Vagina (tissue), 2 donors: ENCODE measurements around the gene ATP6V0A1. TPM values are rescaled to one million over a fixed set of nuclear protein-coding genes. Genes with fewer than 3 reads are reported as not detected.

Source experiments
- DNase-seq, 2 donors: peaks; one replicate each; pipeline ENCODE4 v3.0.0-alpha.2; 2017; ENCODE audit errors: extremely low spot score in 2 of 2
- H3K27ac ChIP-seq: fragments of 200-600 bp; sonication (generic); one replicate; pipeline ENCODE4 v1.5.1; 2019
- H3K27me3 ChIP-seq: fragments of 200-600 bp; sonication (generic); one replicate; pipeline ENCODE4 v1.5.1; 2019
- H3K36me3 ChIP-seq, 2 donors: fragments of 200-600 bp; sonication (generic); one replicate each; pipeline ENCODE4 v1.5.1; 2017 to 2019
- H3K4me1 ChIP-seq: fragments of 200-600 bp; sonication (generic); one replicate; pipeline ENCODE4 v1.5.1; 2019
- H3K4me3 ChIP-seq, 2 donors: fragments of 200-600 bp; sonication (generic); 1 replicate in 1 of 2; 2 replicates in 1 of 2; pipeline ENCODE4 v1.5.1; 2016 to 2019
- H3K9me3 ChIP-seq: fragments of 200-600 bp; sonication (generic); one replicate; pipeline ENCODE4 v1.5.1; 2019
- POLR2A ChIP-seq, 2 donors: fragments of 450-650 bp; IDR thresholded peaks; one replicate each; pipeline ENCODE4 v1.6.1; 2017; ENCODE audit warnings: antibody characterized with exemption in 2 of 2, mild to moderate bottlenecking in 2 of 2, moderate library complexity in 2 of 2
- POLR2AphosphoS5 ChIP-seq, 2 donors: sonication (generic); formaldehyde crosslinking; IDR thresholded peaks; one replicate each; pipeline ENCODE4 v1.9.0; 2017; ENCODE audit warnings: antibody characterized with exemption in 2 of 2, mild to moderate bottlenecking in 2 of 2, low read depth in 1 of 2; ENCODE audit not compliant: insufficient read depth in 1 of 2
- intact Hi-C: fragments of 100-400 bp; cut with DNase I; formaldehyde crosslinking; loops from one replicate; pipeline ENCODE4 v1.15.1; 2023
- total RNA-seq: library from RNA; depleted of rRNA; stranded (reverse); fragments of >200 nt; gene quantifications from one replicate; pipeline ENCODE4 v1.2.3, GENCODE V29; 2016
- TF ChIP-seq, protein P1 (sequence below), 3 experiments: fragments of 450-650 bp in 2 of 3; fragments of 200-600 bp in 1 of 3; sonication (generic) in 1 of 3; IDR thresholded peaks; one replicate each; pipeline ENCODE4 v1.5.1; 2017 to 2019; ENCODE audit warnings: antibody characterized with exemption in 3 of 3, mild to moderate bottlenecking in 2 of 3, moderate library complexity in 2 of 3

ATP6V0A1 gene
- total RNA-seq, 1 donor from 2014 or later, result 72.4 TPM

DNA sequence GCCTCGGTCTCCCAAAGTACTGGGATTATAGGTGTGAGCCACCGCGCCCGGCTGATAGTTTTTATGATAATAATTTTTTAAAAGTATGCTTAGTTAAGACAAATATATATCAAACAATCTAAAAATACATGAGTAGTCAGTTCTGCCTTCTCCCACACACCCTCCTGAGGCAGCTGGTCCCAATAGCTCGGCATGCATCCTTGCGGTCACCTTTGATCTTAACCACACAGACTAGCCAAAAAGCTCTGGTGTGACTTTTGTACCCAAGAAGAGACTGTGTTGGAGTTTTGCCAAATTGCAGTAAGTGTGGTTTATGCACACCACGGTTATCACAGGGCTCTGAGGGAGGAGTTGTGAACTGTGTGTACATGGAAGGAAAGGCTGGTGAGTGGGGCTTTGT lies 25.6 kb downstream of the ATP6V0A1 start:
- H3K27me3 ChIP-seq, result no peaks in the 10 kb centered on the region
- H3K36me3 ChIP-seq, result peaks cover 3 to 93% of the 10 kb centered on the region in 2 donors
- no peak overlapping the region for H3K4me3 ChIP-seq
- H3K9me3 ChIP-seq, result no peaks in the 10 kb centered on the region
- intact Hi-C loops, result no loop called here
- no peak overlapping the region for H3K27ac ChIP-seq
- TF ChIP-seq, protein P1, sequence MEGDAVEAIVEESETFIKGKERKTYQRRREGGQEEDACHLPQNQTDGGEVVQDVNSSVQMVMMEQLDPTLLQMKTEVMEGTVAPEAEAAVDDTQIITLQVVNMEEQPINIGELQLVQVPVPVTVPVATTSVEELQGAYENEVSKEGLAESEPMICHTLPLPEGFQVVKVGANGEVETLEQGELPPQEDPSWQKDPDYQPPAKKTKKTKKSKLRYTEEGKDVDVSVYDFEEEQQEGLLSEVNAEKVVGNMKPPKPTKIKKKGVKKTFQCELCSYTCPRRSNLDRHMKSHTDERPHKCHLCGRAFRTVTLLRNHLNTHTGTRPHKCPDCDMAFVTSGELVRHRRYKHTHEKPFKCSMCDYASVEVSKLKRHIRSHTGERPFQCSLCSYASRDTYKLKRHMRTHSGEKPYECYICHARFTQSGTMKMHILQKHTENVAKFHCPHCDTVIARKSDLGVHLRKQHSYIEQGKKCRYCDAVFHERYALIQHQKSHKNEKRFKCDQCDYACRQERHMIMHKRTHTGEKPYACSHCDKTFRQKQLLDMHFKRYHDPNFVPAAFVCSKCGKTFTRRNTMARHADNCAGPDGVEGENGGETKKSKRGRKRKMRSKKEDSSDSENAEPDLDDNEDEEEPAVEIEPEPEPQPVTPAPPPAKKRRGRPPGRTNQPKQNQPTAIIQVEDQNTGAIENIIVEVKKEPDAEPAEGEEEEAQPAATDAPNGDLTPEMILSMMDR (IDR thresholded peaks at IDR 0.05), result no peak
- TF ChIP-seq POLR2AphosphoS5 (IDR thresholded peaks at IDR 0.05; ENCODE audit: insufficient read depth in 1 of 2, low read depth in 1 of 2) (no peak), POLR2A (IDR thresholded peaks at IDR 0.05) (no peak)
- DNase-seq, result no peak
- no peaks in the 10 kb centered on the region for H3K4me1 ChIP-seq

- no peak for DNase-seq
- H3K36me3 ChIP-seq, result peaks cover 3 to 93% of the 10 kb centered on the region in 2 donors
- H3K27me3 ChIP-seq, result no peaks in the 10 kb centered on the region
- H3K9me3 ChIP-seq, result no peaks in the 10 kb centered on the region
- no peaks in the 10 kb centered on the region for H3K4me1 ChIP-seq
- H3K27ac ChIP-seq, result no peak overlapping the region
- intact Hi-C loops, result no loop called here
- no peak overlapping the region for H3K4me3 ChIP-seq
- TF ChIP-seq POLR2A (IDR thresholded peaks at IDR 0.05) (no peak), POLR2AphosphoS5 (IDR thresholded peaks at IDR 0.05; ENCODE audit: insufficient read depth in 1 of 2, low read depth in 1 of 2) (no peak)
- TF ChIP-seq, protein P1 (IDR thresholded peaks at IDR 0.05), result no peak
Observed at GRCh38 chr17:42485680-42486079, 27.0 kb downstream of the ATP6V0A1 start.

- no peak for DNase-seq
- Histone ChIP-seq H3K36me3 (peaks cover 3 to 89% of the 10 kb centered on the region in 2 donors), H3K4me1 (no peaks in the 10 kb centered on the region), H3K27me3 (no peaks in the 10 kb centered on the region), H3K4me3 (no peak overlapping the region), H3K27ac (no peak overlapping the region), H3K9me3 (no peaks in the 10 kb centered on the region)
- intact Hi-C loops, result no loop called here
- TF ChIP-seq, protein P1 (IDR thresholded peaks at IDR 0.05), result no peak
- no peak for TF ChIP-seq POLR2AphosphoS5 (IDR thresholded peaks at IDR 0.05; ENCODE audit: insufficient read depth in 1 of 2, low read depth in 1 of 2)
- TF ChIP-seq POLR2A (IDR thresholded peaks at IDR 0.05), result no peak
Observed at GRCh38 chr17:42488032-42488431, 29.4 kb downstream of the ATP6V0A1 start.

GRCh38 chr17:42493319-42493718 lies 34.6 kb downstream of the ATP6V0A1 start:
- Histone ChIP-seq H3K27me3 (no peaks in the 10 kb centered on the region), H3K36me3 (peaks cover 0 to 81% of the 10 kb centered on the region in 2 donors), H3K4me1 (no peaks in the 10 kb centered on the region), H3K9me3 (no peaks in the 10 kb centered on the region), H3K4me3 (no peak overlapping the region), H3K27ac (no peak overlapping the region)
- intact Hi-C loops, result no loop called here
- DNase-seq, result no peak
- TF ChIP-seq, protein P1 (IDR thresholded peaks at IDR 0.05), result no peak
- TF ChIP-seq POLR2AphosphoS5 (IDR thresholded peaks at IDR 0.05; ENCODE audit: insufficient read depth in 1 of 2, low read depth in 1 of 2) (no peak), POLR2A (IDR thresholded peaks at IDR 0.05) (no peak)

DNA sequence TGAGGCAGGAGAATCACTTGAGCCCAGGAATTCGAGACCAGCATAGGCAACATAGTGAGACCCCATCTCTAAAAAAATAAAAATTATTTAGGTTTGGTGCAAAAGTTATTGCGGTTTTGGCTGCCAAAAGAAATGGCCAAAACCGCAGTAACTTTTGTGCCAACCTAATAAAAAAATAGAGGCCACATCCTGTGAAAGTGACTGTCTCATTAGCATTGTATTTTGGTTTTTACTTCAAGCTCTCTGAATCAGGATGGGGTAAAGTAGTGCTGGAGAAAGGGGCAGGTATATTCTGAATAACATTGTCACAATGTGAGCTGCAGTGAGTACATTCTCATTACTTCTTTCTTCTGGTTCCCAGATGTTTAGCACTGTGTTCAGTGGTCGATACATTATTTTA lies 36.0 kb downstream of the ATP6V0A1 start:
- TF ChIP-seq, protein P1 (IDR thresholded peaks at IDR 0.05), result no peak
- TF ChIP-seq POLR2AphosphoS5 (IDR thresholded peaks at IDR 0.05; ENCODE audit: insufficient read depth in 1 of 2, low read depth in 1 of 2), result no peak
- no peak for TF ChIP-seq POLR2A (IDR thresholded peaks at IDR 0.05)
- peaks cover 0 to 81% of the 10 kb centered on the region in 2 donors for H3K36me3 ChIP-seq
- intact Hi-C loops, result no loop called here

More for the DNA sequence above, 36.0 kb downstream of the ATP6V0A1 start:
- Histone ChIP-seq H3K4me1 (no peaks in the 10 kb centered on the region), H3K9me3 (no peaks in the 10 kb centered on the region), H3K4me3 (no peak overlapping the region), H3K27me3 (no peaks in the 10 kb centered on the region), H3K27ac (no peak overlapping the region)
- DNase-seq, result no peak
